HG03558 (cell line): ENCODE data around the gene GIMD1.

Experiments used
- ATAC-seq: cut with Tn5 transposase; IDR thresholded peaks from one replicate; pipeline ENCODE4 v1.9.1; 2021; ENCODE audit warnings: moderate number of reproducible peaks; ENCODE audit not compliant: unreplicated experiment; ENCODE audit errors: extremely low read depth

The GIMD1 gene

DNA sequence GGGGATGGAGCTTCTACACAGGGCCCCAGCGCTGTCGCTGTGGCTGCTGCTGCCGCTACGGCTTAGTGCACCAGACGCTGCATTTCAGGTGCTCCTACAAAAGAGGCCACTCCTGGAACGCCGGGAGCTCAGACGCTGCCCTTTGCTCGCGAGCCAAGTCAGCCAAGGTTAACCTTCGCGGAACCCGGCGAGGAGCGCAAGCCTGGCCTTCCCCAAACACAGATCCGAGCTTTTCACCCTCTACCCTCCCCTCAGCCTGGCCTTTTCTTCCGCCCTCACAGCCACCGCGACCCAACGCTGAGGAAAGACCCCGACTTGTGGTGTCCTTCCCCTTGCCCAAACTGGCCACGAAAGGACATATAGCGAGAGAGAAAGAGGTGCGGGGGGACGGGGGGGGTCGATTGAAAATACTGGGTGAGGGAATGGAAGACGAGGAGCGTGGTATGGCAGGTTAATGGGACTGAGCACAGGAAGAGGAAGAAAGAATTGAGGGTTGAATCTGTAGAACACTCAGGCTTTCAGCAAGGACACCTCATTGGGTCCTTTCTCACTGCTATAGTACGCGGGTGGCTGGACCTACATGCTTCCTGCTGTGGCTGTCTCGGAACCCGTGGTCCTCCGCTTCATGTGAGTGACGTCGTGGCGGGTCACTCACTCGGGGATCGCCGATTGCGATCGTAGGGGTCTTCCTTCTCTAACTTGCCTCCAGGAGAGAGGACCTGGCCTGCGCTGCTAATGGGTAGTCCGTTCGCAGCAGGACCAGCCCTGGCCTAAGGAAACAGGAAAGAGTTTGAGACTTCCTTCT, 52.4 kb downstream of the GIMD1 start, which contains the start of the genes AIMP1 and TBCK:
Gene AIMP1 (plus strand): TSS at position 583 of the 805 bp plus-strand sequence. CDS start 8,460 bp downstream, outside the sequence.
Gene TBCK (minus strand): TSS at position 242 of the 805 bp plus-strand sequence. CDS start 7,249 bp downstream, outside the sequence.
- peak; percentile 78 for ATAC-seq

DNA sequence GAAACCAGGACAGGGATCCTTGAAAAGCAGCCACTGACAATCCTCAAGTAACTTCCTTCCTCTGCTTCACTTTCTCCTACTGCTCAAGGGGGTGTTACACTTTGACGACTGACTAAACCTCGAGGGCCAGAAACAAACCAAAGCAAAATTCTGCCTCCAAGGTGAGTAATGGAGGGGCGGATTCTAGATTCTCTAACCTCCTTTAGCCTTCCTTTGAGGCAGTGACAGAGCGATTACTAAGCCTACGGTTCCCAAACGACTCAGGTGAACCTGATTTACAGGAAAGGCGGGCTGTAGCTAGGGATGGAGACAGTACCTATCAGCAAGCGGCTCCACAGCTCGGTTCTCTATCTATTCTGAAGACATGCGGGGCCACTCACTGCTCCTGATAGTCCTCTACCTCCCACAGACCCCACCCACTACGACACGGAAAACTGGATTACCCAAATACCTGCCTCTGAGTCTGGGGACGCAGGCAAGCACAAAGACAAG, 53.1 kb downstream of the GIMD1 start:
- ATAC-seq: peak; percentile 9

DNA sequence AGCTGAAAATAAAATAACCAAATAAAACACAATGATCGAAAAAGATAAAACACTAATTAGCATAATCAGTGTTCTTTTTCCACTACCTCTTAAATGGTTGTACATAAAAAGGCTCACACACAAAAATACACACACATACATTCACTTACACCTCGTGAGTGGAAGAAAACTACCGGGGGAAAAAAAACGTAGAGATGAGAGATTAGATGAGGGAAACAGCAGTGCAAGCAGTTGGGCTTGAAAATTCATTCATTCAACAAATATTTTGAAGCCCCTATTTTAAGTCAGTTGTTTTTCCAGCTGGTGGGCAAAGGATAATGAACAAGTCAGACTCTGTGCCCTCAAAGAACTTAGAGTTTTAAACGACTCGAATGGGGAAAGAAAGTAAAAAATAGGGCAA, 53.6 kb downstream of the GIMD1 start:
- ATAC-seq: no peak

GRCh38 chr4:106312997-106313522, 55.5 kb downstream of the GIMD1 start:
- ATAC-seq: no peak

DNA sequence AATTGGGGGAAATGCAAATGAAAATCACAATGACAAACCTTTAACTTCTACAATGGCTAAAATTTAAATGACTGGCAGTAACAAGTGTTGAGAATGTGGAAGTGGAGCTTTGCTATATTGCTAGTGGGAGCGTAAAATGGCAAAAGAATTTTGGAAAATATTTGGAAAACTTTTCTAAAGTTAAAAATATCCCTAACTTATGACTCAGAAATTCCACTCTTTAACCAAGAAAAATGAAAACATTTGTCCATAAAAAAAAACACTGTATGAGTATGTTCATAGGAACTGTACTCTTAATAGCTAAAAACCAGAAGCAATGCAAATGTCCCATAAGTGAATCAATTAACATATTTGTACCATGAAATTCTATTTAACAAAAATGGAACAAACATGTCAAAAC, 56.2 kb downstream of the GIMD1 start:
- no peak for ATAC-seq
